Measurements from ENCODE around the gene ZG16B. TPM values are rescaled to one million over a fixed set of nuclear protein-coding genes. Genes with fewer than 3 reads are reported as not detected.

ZG16B gene
- total RNA-seq, 1 experiment from 2014 or later, result not detected

GRCh38 chr16:2856686-2857450 is 26.8 kb downstream of the ZG16B start:
- Histone ChIP-seq H3K27ac (ENCODE audit: low read depth, low read length, poor library complexity, severe bottlenecking) (no peak overlapping the region), H3K27me3 (replicated peaks; ENCODE audit: insufficient read depth, low read depth, low read length, poor library complexity) (peaks cover 18% of the 10 kb centered on the region), H3K4me1 (ENCODE audit: insufficient read depth, low read length, poor library complexity, severe bottlenecking) (no peaks in the 10 kb centered on the region), H3K36me3 (ENCODE audit: insufficient read depth, low read length, poor library complexity, severe bottlenecking) (no peaks in the 10 kb centered on the region), H3K9me3 (ENCODE audit: low read depth, low read length, poor library complexity, severe bottlenecking) (no peaks in the 10 kb centered on the region), H3K4me3 (ENCODE audit: low read depth, low read length, poor library complexity, severe bottlenecking) (no peak overlapping the region)
- ChIA-PET CTCF (interaction anchor here (1.1 kb wide), 1 partner anchor 70 kb away, joined by 7 read pairs; no protein-coding TSS in a partner anchor), POLR2A (ENCODE audit: low non-redundant PET) (no interaction called here)
- no peak for DNase-seq (ENCODE audit: low spot score)
- intact Hi-C loops (cut with micrococcal nuclease; ENCODE audit: unreplicated experiment), result no loop called here
- no TSS peak for BruUV-seq (replicated peaks)
- TF ChIP-seq EZH2 (IDR thresholded peaks at IDR 0.05; ENCODE audit: borderline replicate concordance, low read depth, low read length, poor library complexity, severe bottlenecking), result no peak
- no peak for TF ChIP-seq CTCF (conservative IDR thresholded peaks at IDR 0.05; ENCODE audit: low read depth, low read length)

GRCh38 chr16:2857451-2858244 is 27.5 kb downstream of the ZG16B start, which contains the start of gene PRSS22:
Gene PRSS22 (minus strand): TSS chr16:2858170. CDS start chr16:2858104, 66 bp downstream.
- ChIA-PET POLR2A (ENCODE audit: low non-redundant PET) (no interaction called here), CTCF (no interaction called here)
- no TSS peak for BruUV-seq (replicated peaks)
- Histone ChIP-seq H3K27ac (ENCODE audit: low read depth, low read length, poor library complexity, severe bottlenecking) (no peak within 1 kb of the TSS), H3K27me3 (replicated peaks; ENCODE audit: insufficient read depth, low read depth, low read length, poor library complexity) (peaks cover 18% of the 10 kb centered on the region), H3K9me3 (ENCODE audit: low read depth, low read length, poor library complexity, severe bottlenecking) (no peaks in the 10 kb centered on the region), H3K36me3 (ENCODE audit: insufficient read depth, low read length, poor library complexity, severe bottlenecking) (no peaks in the 10 kb centered on the region), H3K4me1 (ENCODE audit: insufficient read depth, low read length, poor library complexity, severe bottlenecking) (no peaks in the 10 kb centered on the region), H3K4me3 (ENCODE audit: low read depth, low read length, poor library complexity, severe bottlenecking) (no peak within 1 kb of the TSS)
- no peak for TF ChIP-seq CTCF (conservative IDR thresholded peaks at IDR 0.05; ENCODE audit: low read depth, low read length)
- TF ChIP-seq EZH2 (IDR thresholded peaks at IDR 0.05; ENCODE audit: borderline replicate concordance, low read depth, low read length, poor library complexity, severe bottlenecking), result no peak
- intact Hi-C loops (cut with micrococcal nuclease; ENCODE audit: unreplicated experiment), result no loop called here
- peak; percentile 25 for DNase-seq (ENCODE audit: low spot score)

- Histone ChIP-seq H3K4me3 (ENCODE audit: low read depth, low read length, poor library complexity, severe bottlenecking) (no peak overlapping the region), H3K27ac (ENCODE audit: low read depth, low read length, poor library complexity, severe bottlenecking) (no peak overlapping the region), H3K36me3 (ENCODE audit: insufficient read depth, low read length, poor library complexity, severe bottlenecking) (no peaks in the 10 kb centered on the region), H3K4me1 (ENCODE audit: insufficient read depth, low read length, poor library complexity, severe bottlenecking) (no peaks in the 10 kb centered on the region), H3K9me3 (ENCODE audit: low read depth, low read length, poor library complexity, severe bottlenecking) (no peaks in the 10 kb centered on the region), H3K27me3 (replicated peaks; ENCODE audit: insufficient read depth, low read depth, low read length, poor library complexity) (peaks cover 18% of the 10 kb centered on the region)
- no TSS peak for BruUV-seq (replicated peaks)
- DNase-seq (ENCODE audit: low spot score), result no peak
- ChIA-PET CTCF (no interaction called here), POLR2A (ENCODE audit: low non-redundant PET) (no interaction called here)
- intact Hi-C loops (cut with micrococcal nuclease; ENCODE audit: unreplicated experiment), result no loop called here
- TF ChIP-seq EZH2 (IDR thresholded peaks at IDR 0.05; ENCODE audit: borderline replicate concordance, low read depth, low read length, poor library complexity, severe bottlenecking) (no peak), CTCF (conservative IDR thresholded peaks at IDR 0.05; ENCODE audit: low read depth, low read length) (no peak)
Measured at GRCh38 chr16:2858245-2859025, 28.3 kb downstream of the ZG16B start.
